Smooth muscle cell (in vitro differentiated cells): ENCODE results near the gene SDK1. TPM values are rescaled to one million over a fixed set of nuclear protein-coding genes. Genes with fewer than 3 reads are reported as not detected.
A peak's percentile ranks its signal among the peaks of the same experiment; 100 is the strongest.

Experiments used
- DNase-seq: peaks from one replicate; lab custom pipeline; 2025; ENCODE audit not compliant: unreplicated experiment; lab: John Stamatoyannopoulos, UW
- H2AFZ ChIP-seq: fragments of 200-600 bp; sonication (generic); 2 replicates; pipeline ENCODE4 v1.6.0; 2016; ENCODE audit warnings: antibody characterized with exemption, low read depth, mild to moderate bottlenecking
- H3F3A ChIP-seq: fragments of 200-600 bp; sonication (generic); 2 replicates; pipeline ENCODE4 v1.6.0; 2017; ENCODE audit warnings: antibody characterized with exemption, low read depth
- H3K27ac ChIP-seq: fragments of 200-600 bp; sonication (generic); 2 replicates; pipeline ENCODE4 v1.5.1; 2016; ENCODE audit warnings: low read depth, mild to moderate bottlenecking
- H3K27me3 ChIP-seq: fragments of 200-600 bp; sonication (generic); 2 replicates; pipeline ENCODE4 v1.6.1; 2016; ENCODE audit warnings: low read depth, mild to moderate bottlenecking
- H3K36me3 ChIP-seq: fragments of 200-600 bp; sonication (generic); 2 replicates; pipeline ENCODE4 v1.5.1; 2016; ENCODE audit warnings: low read depth
- H3K4me1 ChIP-seq: fragments of 200-600 bp; sonication (generic); 2 replicates; pipeline ENCODE4 v1.5.1; 2016; ENCODE audit warnings: low read depth
- H3K4me2 ChIP-seq: fragments of 200-600 bp; sonication (generic); 2 replicates; pipeline ENCODE4 v1.6.0; 2016; ENCODE audit warnings: mild to moderate bottlenecking
- H3K4me3 ChIP-seq: fragments of 200-600 bp; sonication (generic); 2 replicates; pipeline ENCODE4 v1.5.1; 2016; ENCODE audit warnings: mild to moderate bottlenecking
- H3K79me2 ChIP-seq: fragments of 200-600 bp; sonication (generic); 2 replicates; pipeline ENCODE4 v1.6.0; 2016; ENCODE audit warnings: low read depth, mild to moderate bottlenecking
- H3K9ac ChIP-seq: fragments of 200-600 bp; sonication (generic); 2 replicates; pipeline ENCODE4 v1.6.0; 2016; ENCODE audit warnings: low read depth
- H3K9me3 ChIP-seq: fragments of 200-600 bp; sonication (generic); replicated peaks from 2 replicates; pipeline ENCODE4 v1.5.1; 2016; ENCODE audit warnings: low read depth
- H4K20me1 ChIP-seq: fragments of 200-600 bp; sonication (generic); 2 replicates; pipeline ENCODE4 v1.6.0; 2016; ENCODE audit warnings: low read depth
- CTCF ChIP-seq: fragments of 200-600 bp; sonication (generic); IDR thresholded peaks from 2 replicates; pipeline ENCODE4 v1.5.1; 2017; ENCODE audit warnings: borderline replicate concordance, mild to moderate bottlenecking, antibody characterized with exemption; ENCODE audit not compliant: insufficient read depth, poor library complexity, severe bottlenecking
- WGBS: methylation state at CpG from one replicate; pipeline ENCODE4 v1.1.7; 2016; ENCODE audit warnings: low lambda C conversion rate; 5-methylcytosine and 5-hydroxymethylcytosine counted together
- polyA plus RNA-seq: library from polyadenylated mRNA; unstranded; fragments of >200 nt; fragmentation: Nextera tagmentation; extraction: Ambion mirVana; gene quantifications from 2 replicates; pipeline ENCODE4 v1.2.1, GENCODE V29; 2016
- total RNA-seq: library from RNA; depleted of rRNA; stranded (reverse); fragments of >200 nt; gene quantifications from 2 replicates; pipeline ENCODE4 v1.2.3, GENCODE V29; 2014

SDK1 gene
- total and polyA plus RNA-seq, 2 experiments from 2014 or later = 1.1 to 2.5 TPM

GRCh38 chr7:3953946-3954345, 652.9 kb downstream of the SDK1 start:
- no peak for TF ChIP-seq CTCF
- H3K27me3 ChIP-seq = no peaks in the 10 kb centered on the region
- H3K4me1 ChIP-seq = peaks cover 6% of the 10 kb centered on the region
- H3K36me3 ChIP-seq = no peaks in the 10 kb centered on the region
- no peaks in the 10 kb centered on the region for H3F3A ChIP-seq
- no peaks in the 10 kb centered on the region for H3K79me2 ChIP-seq
- H4K20me1 ChIP-seq = no peaks in the 10 kb centered on the region
- no peak overlapping the region for H3K27ac ChIP-seq
- no peak overlapping the region for H2AFZ ChIP-seq
- H3K4me2 ChIP-seq = no peak overlapping the region
- H3K9ac ChIP-seq = no peak overlapping the region
- no peak for DNase-seq
- H3K4me3 ChIP-seq = no peak overlapping the region
- 94% methylated on average over 5 of the region's 7 CpGs for WGBS
- H3K9me3 ChIP-seq = no peaks in the 10 kb centered on the region

GRCh38 chr7:3955026-3955425, 654.0 kb downstream of the SDK1 start:
- Histone ChIP-seq H3K9me3 (no peaks in the 10 kb centered on the region), H3K4me2 (no peak overlapping the region), H3F3A (no peaks in the 10 kb centered on the region), H3K36me3 (no peaks in the 10 kb centered on the region), H3K79me2 (no peaks in the 10 kb centered on the region), H4K20me1 (no peaks in the 10 kb centered on the region), H3K27ac (no peak overlapping the region), H3K4me3 (no peak overlapping the region), H3K27me3 (no peaks in the 10 kb centered on the region), H2AFZ (no peak overlapping the region), H3K4me1 (peaks cover 6% of the 10 kb centered on the region), H3K9ac (no peak overlapping the region)
- no peak for DNase-seq
- TF ChIP-seq CTCF = no peak
- WGBS = 95% methylated on average over 11 of the region's 11 CpGs

GRCh38 chr7:3955751-3956696, 655.0 kb downstream of the SDK1 start:
- no peak overlapping the region for H3K27ac ChIP-seq

More at GRCh38 chr7:3955751-3956696, 655.0 kb downstream of the SDK1 start:
- WGBS = 67% methylated on average over 14 of the region's 14 CpGs
- Histone ChIP-seq H3K9ac (no peak overlapping the region), H2AFZ (no peak overlapping the region), H4K20me1 (no peaks in the 10 kb centered on the region), H3K4me1 (peaks cover 6% of the 10 kb centered on the region), H3F3A (no peaks in the 10 kb centered on the region), H3K79me2 (no peaks in the 10 kb centered on the region), H3K27me3 (no peaks in the 10 kb centered on the region), H3K4me3 (no peak overlapping the region), H3K9me3 (no peaks in the 10 kb centered on the region), H3K36me3 (no peaks in the 10 kb centered on the region), H3K4me2 (peak overlapping the region; percentile 5)
- TF ChIP-seq CTCF = no peak
- DNase-seq = no peak
